ENCODE measurements around the gene NRXN3.

Gene NRXN3

GRCh38 chr14:79703209-79703608, 1533.0 kb downstream of the NRXN3 start:
- DNase-seq (ENCODE audit: low read depth in 1 of 2, low spot score in 1 of 2): no peak

- DNase-seq (ENCODE audit: low read depth in 1 of 2, low spot score in 1 of 2): no peak
Measured at GRCh38 chr14:79704041-79704807, 1534.1 kb downstream of the NRXN3 start.

GRCh38 chr14:79705126-79705894, 1535.1 kb downstream of the NRXN3 start:
- no peak for DNase-seq (ENCODE audit: low read depth in 1 of 2, low spot score in 1 of 2)

GRCh38 chr14:79706382-79706781, 1536.2 kb downstream of the NRXN3 start:
- DNase-seq (ENCODE audit: low read depth in 1 of 2, low spot score in 1 of 2): no peak

GRCh38 chr14:79708426-79709388, 1538.5 kb downstream of the NRXN3 start:
- DNase-seq (ENCODE audit: low read depth in 1 of 2, low spot score in 1 of 2): no peak

GRCh38 chr14:79709573-79709972, 1539.4 kb downstream of the NRXN3 start:
- no peak for DNase-seq (ENCODE audit: low read depth in 1 of 2, low spot score in 1 of 2)

GRCh38 chr14:79712302-79712950, 1542.3 kb downstream of the NRXN3 start:
- no peak for DNase-seq (ENCODE audit: low read depth in 1 of 2, low spot score in 1 of 2)

- no peak for DNase-seq (ENCODE audit: low read depth in 1 of 2, low spot score in 1 of 2)
Measured at GRCh38 chr14:79721399-79722084, 1551.4 kb downstream of the NRXN3 start.

GRCh38 chr14:79724934-79725717, 1555.0 kb downstream of the NRXN3 start:
- DNase-seq (ENCODE audit: low read depth in 1 of 2, low spot score in 1 of 2): no peak

GRCh38 chr14:79727900-79728299, 1557.7 kb downstream of the NRXN3 start:
- DNase-seq (ENCODE audit: low read depth in 1 of 2, low spot score in 1 of 2): no peak

GRCh38 chr14:79728331-79728730, 1558.2 kb downstream of the NRXN3 start:
- no peak for DNase-seq (ENCODE audit: low read depth in 1 of 2, low spot score in 1 of 2)

- no peak for DNase-seq (ENCODE audit: low read depth in 1 of 2, low spot score in 1 of 2)
Measured at GRCh38 chr14:79729731-79730130, 1559.6 kb downstream of the NRXN3 start.

- no peak for DNase-seq (ENCODE audit: low read depth in 1 of 2, low spot score in 1 of 2)
Measured at GRCh38 chr14:79730196-79730595, 1560.0 kb downstream of the NRXN3 start.

GRCh38 chr14:79730953-79731352, 1560.8 kb downstream of the NRXN3 start:
- no peak for DNase-seq (ENCODE audit: low read depth in 1 of 2, low spot score in 1 of 2)

GRCh38 chr14:79732911-79733655, 1562.9 kb downstream of the NRXN3 start:
- no peak for DNase-seq (ENCODE audit: low read depth in 1 of 2, low spot score in 1 of 2)

GRCh38 chr14:79734151-79734550, 1564.0 kb downstream of the NRXN3 start:
- no peak for DNase-seq (ENCODE audit: low read depth in 1 of 2, low spot score in 1 of 2)

- DNase-seq (ENCODE audit: low read depth in 1 of 2, low spot score in 1 of 2): no peak
Measured at GRCh38 chr14:79734656-79735055, 1564.5 kb downstream of the NRXN3 start.

- DNase-seq (ENCODE audit: low read depth in 1 of 2, low spot score in 1 of 2): no peak
Measured at GRCh38 chr14:79735121-79735520, 1564.9 kb downstream of the NRXN3 start.

All from activated CD4-positive, alpha-beta T cell treated with anti-CD3 and anti-CD28 coated beads, Interleukin-2, amount 50 U/mL, for 24 hours (primary cell).